HL-60 (cell line): Measurements from ENCODE around the gene MAFB.

ENCODE experiments used
- CTCF ChIP-seq: IDR thresholded peaks from one replicate; pipeline ENCODE4 v1.5.1; 2011; ENCODE audit warnings: low read length, control low read depth, inconsistent platforms; ENCODE audit not compliant: insufficient read depth
- POLR2AphosphoS5 ChIP-seq: IDR thresholded peaks from 2 replicates; pipeline ENCODE4 v1.6.1; 2012; ENCODE audit warnings: low read depth
- SPI1 ChIP-seq: IDR thresholded peaks from 2 replicates; pipeline ENCODE4 v1.6.1; 2012; ENCODE audit warnings: low read depth, mild to moderate bottlenecking, borderline replicate concordance

- TF ChIP-seq CTCF (no peak), POLR2AphosphoS5 (no peak), SPI1 (no peak)
Observed at GRCh38 chr20:40636486-40636885, 52.5 kb downstream of the MAFB start.
